Measurements from ENCODE around the gene SCMH1. TPM values are rescaled to one million over a fixed set of nuclear protein-coding genes. Genes with fewer than 3 reads are reported as not detected.

SCMH1 gene
- polyA plus RNA-seq, 1 donor from 2014 or later = 23.0 TPM

DNA sequence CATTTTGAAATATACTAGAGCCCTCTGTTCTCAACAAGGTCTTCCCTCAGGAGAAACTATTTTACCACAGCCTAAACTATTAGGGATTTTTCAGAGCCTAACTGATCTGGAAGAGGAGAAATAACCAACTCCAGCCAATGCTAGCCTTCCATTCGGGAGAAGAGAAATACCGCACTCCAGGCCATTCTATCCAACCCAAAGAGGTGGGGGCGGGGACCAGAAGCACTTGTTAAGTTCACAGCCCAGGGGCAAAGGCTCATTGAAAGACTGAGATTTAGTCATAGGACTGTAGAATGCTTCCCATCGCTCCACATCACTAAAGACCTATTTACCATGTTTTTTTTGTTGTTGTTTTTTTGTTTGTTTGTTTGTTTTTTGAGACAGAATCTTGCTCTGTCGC lies 185.2 kb downstream of the SCMH1 start:
- no peak overlapping the region for H3K27ac ChIP-seq (ENCODE audit: low read length)

DNA sequence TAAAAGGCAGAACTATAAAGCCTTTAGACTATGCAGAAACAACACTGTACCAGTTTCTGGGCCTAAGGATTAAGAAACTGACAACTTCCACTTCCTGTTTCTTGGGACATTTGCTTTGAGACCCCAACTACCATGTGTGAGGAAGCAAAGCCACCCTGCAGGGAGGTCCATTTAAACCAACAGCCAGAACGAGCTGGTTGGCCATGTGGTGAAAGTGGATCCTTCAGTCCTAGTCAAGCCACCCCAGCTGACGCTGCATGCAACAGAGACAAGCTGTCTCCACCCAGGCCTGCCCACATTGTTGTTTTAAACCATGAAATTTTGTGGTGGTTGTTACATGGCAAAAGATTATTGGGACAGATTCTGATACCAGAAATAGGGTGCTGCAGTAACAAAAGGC lies 188.8 kb downstream of the SCMH1 start:
- Histone ChIP-seq H3K4me3 (ENCODE audit: low read length) (no peak overlapping the region), H3K4me2 (ENCODE audit: low read length) (no peak overlapping the region), H3K27me3 (ENCODE audit: insufficient read depth, low read depth, low read length) (no peaks in the 10 kb centered on the region), H4K20me1 (ENCODE audit: insufficient read depth) (no peaks in the 10 kb centered on the region), H3K36me3 (ENCODE audit: insufficient read depth, low read length) (no peaks in the 10 kb centered on the region), H3F3A (ENCODE audit: insufficient read depth, low read length, poor library complexity, severe bottlenecking) (no peaks in the 10 kb centered on the region), H3K9me2 (ENCODE audit: insufficient read depth, low read length) (no peaks in the 10 kb centered on the region), H3K9me3 (ENCODE audit: low read length) (no peaks in the 10 kb centered on the region), H3K27ac (ENCODE audit: low read length) (no peak overlapping the region), H3K79me2 (replicated peaks; ENCODE audit: insufficient read depth, low read length) (no peaks in the 10 kb centered on the region), H3K9ac (ENCODE audit: low read length) (no peak overlapping the region), H2AFZ (ENCODE audit: low read depth, low read length) (no peak overlapping the region)
- TF ChIP-seq EP300 (conservative IDR thresholded peaks at IDR 0.05; ENCODE audit: poor library complexity, severe bottlenecking) (no peak), EZH2 (IDR thresholded peaks at IDR 0.05; ENCODE audit: borderline replicate concordance, insufficient read depth, low read length, poor library complexity, severe bottlenecking) (no peak), TAF1 (IDR thresholded peaks at IDR 0.05; ENCODE audit: low read depth) (no peak), RAD21 (conservative IDR thresholded peaks at IDR 0.05) (no peak), SMC3 (conservative IDR thresholded peaks at IDR 0.05; ENCODE audit: poor library complexity) (no peak), MXI1 (conservative IDR thresholded peaks at IDR 0.05; ENCODE audit: poor library complexity, severe bottlenecking) (no peak), POLR2AphosphoS5 (IDR thresholded peaks at IDR 0.05) (no peak)
- TF ChIP-seq, protein P1, sequence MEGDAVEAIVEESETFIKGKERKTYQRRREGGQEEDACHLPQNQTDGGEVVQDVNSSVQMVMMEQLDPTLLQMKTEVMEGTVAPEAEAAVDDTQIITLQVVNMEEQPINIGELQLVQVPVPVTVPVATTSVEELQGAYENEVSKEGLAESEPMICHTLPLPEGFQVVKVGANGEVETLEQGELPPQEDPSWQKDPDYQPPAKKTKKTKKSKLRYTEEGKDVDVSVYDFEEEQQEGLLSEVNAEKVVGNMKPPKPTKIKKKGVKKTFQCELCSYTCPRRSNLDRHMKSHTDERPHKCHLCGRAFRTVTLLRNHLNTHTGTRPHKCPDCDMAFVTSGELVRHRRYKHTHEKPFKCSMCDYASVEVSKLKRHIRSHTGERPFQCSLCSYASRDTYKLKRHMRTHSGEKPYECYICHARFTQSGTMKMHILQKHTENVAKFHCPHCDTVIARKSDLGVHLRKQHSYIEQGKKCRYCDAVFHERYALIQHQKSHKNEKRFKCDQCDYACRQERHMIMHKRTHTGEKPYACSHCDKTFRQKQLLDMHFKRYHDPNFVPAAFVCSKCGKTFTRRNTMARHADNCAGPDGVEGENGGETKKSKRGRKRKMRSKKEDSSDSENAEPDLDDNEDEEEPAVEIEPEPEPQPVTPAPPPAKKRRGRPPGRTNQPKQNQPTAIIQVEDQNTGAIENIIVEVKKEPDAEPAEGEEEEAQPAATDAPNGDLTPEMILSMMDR (IDR thresholded peaks at IDR 0.05; ENCODE audit: poor library complexity, severe bottlenecking) = no peak
- TF ChIP-seq, protein P2, sequence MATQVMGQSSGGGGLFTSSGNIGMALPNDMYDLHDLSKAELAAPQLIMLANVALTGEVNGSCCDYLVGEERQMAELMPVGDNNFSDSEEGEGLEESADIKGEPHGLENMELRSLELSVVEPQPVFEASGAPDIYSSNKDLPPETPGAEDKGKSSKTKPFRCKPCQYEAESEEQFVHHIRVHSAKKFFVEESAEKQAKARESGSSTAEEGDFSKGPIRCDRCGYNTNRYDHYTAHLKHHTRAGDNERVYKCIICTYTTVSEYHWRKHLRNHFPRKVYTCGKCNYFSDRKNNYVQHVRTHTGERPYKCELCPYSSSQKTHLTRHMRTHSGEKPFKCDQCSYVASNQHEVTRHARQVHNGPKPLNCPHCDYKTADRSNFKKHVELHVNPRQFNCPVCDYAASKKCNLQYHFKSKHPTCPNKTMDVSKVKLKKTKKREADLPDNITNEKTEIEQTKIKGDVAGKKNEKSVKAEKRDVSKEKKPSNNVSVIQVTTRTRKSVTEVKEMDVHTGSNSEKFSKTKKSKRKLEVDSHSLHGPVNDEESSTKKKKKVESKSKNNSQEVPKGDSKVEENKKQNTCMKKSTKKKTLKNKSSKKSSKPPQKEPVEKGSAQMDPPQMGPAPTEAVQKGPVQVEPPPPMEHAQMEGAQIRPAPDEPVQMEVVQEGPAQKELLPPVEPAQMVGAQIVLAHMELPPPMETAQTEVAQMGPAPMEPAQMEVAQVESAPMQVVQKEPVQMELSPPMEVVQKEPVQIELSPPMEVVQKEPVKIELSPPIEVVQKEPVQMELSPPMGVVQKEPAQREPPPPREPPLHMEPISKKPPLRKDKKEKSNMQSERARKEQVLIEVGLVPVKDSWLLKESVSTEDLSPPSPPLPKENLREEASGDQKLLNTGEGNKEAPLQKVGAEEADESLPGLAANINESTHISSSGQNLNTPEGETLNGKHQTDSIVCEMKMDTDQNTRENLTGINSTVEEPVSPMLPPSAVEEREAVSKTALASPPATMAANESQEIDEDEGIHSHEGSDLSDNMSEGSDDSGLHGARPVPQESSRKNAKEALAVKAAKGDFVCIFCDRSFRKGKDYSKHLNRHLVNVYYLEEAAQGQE (IDR thresholded peaks at IDR 0.05; ENCODE audit: borderline replicate concordance) = no peak

More for the DNA sequence above, 185.2 kb downstream of the SCMH1 start:
- Histone ChIP-seq H3K4me2 (ENCODE audit: low read length) (no peak overlapping the region), H4K20me1 (ENCODE audit: insufficient read depth) (no peaks in the 10 kb centered on the region), H3K9ac (ENCODE audit: low read length) (no peak overlapping the region), H3K4me3 (ENCODE audit: low read length) (no peak overlapping the region), H3K9me2 (ENCODE audit: insufficient read depth, low read length) (no peaks in the 10 kb centered on the region), H3F3A (ENCODE audit: insufficient read depth, low read length, poor library complexity, severe bottlenecking) (no peaks in the 10 kb centered on the region), H2AFZ (ENCODE audit: low read depth, low read length) (no peak overlapping the region), H3K36me3 (ENCODE audit: insufficient read depth, low read length) (peaks cover 5% of the 10 kb centered on the region), H3K27me3 (ENCODE audit: insufficient read depth, low read depth, low read length) (no peaks in the 10 kb centered on the region), H3K9me3 (ENCODE audit: low read length) (no peaks in the 10 kb centered on the region), H3K79me2 (replicated peaks; ENCODE audit: insufficient read depth, low read length) (no peaks in the 10 kb centered on the region)
- no peak for TF ChIP-seq TAF1 (IDR thresholded peaks at IDR 0.05; ENCODE audit: low read depth)

DNA sequence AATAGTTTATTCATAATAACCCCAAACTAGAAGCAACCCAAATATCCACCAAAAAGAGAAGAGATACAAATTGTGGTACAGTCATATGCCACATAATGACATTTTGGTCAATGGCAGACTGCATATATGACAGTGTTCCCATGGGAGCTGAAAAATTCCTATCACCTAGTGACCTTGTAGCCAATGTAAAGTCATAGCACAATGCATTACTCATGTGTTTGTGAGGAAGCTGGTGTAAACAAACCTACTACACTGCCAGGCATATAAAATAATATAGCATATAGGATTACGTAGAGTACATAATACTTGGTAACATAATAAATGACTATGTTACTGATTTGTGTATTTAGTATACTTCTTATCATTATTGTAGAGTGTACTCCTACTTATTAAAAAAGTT lies 191.1 kb downstream of the SCMH1 start:
- Histone ChIP-seq H3K4me2 (ENCODE audit: low read length) (no peak overlapping the region), H3K27me3 (ENCODE audit: insufficient read depth, low read depth, low read length) (no peaks in the 10 kb centered on the region), H3K4me3 (ENCODE audit: low read length) (no peak overlapping the region), H3F3A (ENCODE audit: insufficient read depth, low read length, poor library complexity, severe bottlenecking) (no peaks in the 10 kb centered on the region), H3K9ac (ENCODE audit: low read length) (no peak overlapping the region), H4K20me1 (ENCODE audit: insufficient read depth) (no peaks in the 10 kb centered on the region), H3K9me2 (ENCODE audit: insufficient read depth, low read length) (no peaks in the 10 kb centered on the region), H3K36me3 (ENCODE audit: insufficient read depth, low read length) (no peaks in the 10 kb centered on the region), H2AFZ (ENCODE audit: low read depth, low read length) (no peak overlapping the region), H3K9me3 (ENCODE audit: low read length) (no peaks in the 10 kb centered on the region), H3K79me2 (replicated peaks; ENCODE audit: insufficient read depth, low read length) (no peaks in the 10 kb centered on the region), H3K27ac (ENCODE audit: low read length) (no peak overlapping the region)
- TF ChIP-seq EZH2 (IDR thresholded peaks at IDR 0.05; ENCODE audit: borderline replicate concordance, insufficient read depth, low read length, poor library complexity, severe bottlenecking) (no peak), TAF1 (IDR thresholded peaks at IDR 0.05; ENCODE audit: low read depth) (no peak), POLR2AphosphoS5 (IDR thresholded peaks at IDR 0.05) (no peak), EP300 (conservative IDR thresholded peaks at IDR 0.05; ENCODE audit: poor library complexity, severe bottlenecking) (no peak), MXI1 (conservative IDR thresholded peaks at IDR 0.05; ENCODE audit: poor library complexity, severe bottlenecking) (no peak), RAD21 (conservative IDR thresholded peaks at IDR 0.05) (no peak), SMC3 (conservative IDR thresholded peaks at IDR 0.05; ENCODE audit: poor library complexity) (no peak)
- TF ChIP-seq, protein P1 (IDR thresholded peaks at IDR 0.05; ENCODE audit: poor library complexity, severe bottlenecking) = no peak
- TF ChIP-seq, protein P2 (IDR thresholded peaks at IDR 0.05; ENCODE audit: borderline replicate concordance) = no peak

Measured in neural cell (in vitro differentiated cells).